Sigmoid colon (tissue), 7 donors: ENCODE data around the gene FAM13A. TPM values are rescaled to one million over a fixed set of nuclear protein-coding genes. Genes with fewer than 3 reads are reported as not detected.
A peak's percentile ranks its signal among the peaks of the same experiment; 100 is the strongest.

ENCODE experiments used
- DNase-seq: peaks from one replicate; pipeline ENCODE4 v3.0.0-alpha.2; 2019
- H3K27ac ChIP-seq, 4 donors: fragments of 200-600 bp; sonication (generic); one replicate each; pipeline ENCODE4 v1.5.1; 2016 to 2019; ENCODE audit warnings: mild to moderate bottlenecking in 1 of 4
- H3K27me3 ChIP-seq, 3 donors: fragments of 200-600 bp; sonication (generic); one replicate each; pipeline ENCODE4 v1.5.1; 2019; ENCODE audit warnings: mild to moderate bottlenecking in 1 of 3
- H3K36me3 ChIP-seq, 4 donors: fragments of 200-600 bp; sonication (generic); one replicate each; pipeline ENCODE4 v1.5.1; 2016 to 2019
- H3K4me1 ChIP-seq, 4 donors: fragments of 200-600 bp; sonication (generic); one replicate each; pipeline ENCODE4 v1.5.1; 2017 to 2019
- H3K4me3 ChIP-seq, 4 donors: fragments of 200-600 bp; sonication (generic); one replicate each; pipeline ENCODE4 v1.5.1; 2017 to 2019; ENCODE audit warnings: mild to moderate bottlenecking in 2 of 4, moderate library complexity in 1 of 4
- H3K9me3 ChIP-seq, 4 donors: fragments of 200-600 bp in 3 of 4; sonication (generic) in 3 of 4; one replicate each; pipeline versions ENCODE4 v1.5.1 to v1.6.1; 2013 to 2019
- CTCF ChIP-seq, 4 experiments: fragments of 450-650 bp in 3 of 4; fragments of 200-600 bp in 1 of 4; IDR thresholded peaks; one replicate each; pipeline ENCODE4 v1.5.1; 2016 to 2019; ENCODE audit warnings: antibody characterized with exemption in 4 of 4, mild to moderate bottlenecking in 3 of 4, moderate library complexity in 2 of 4
- EP300 ChIP-seq, 4 donors: sonication (generic); formaldehyde crosslinking; IDR thresholded peaks; one replicate each; pipeline ENCODE4 v1.6.1; 2017; ENCODE audit warnings: antibody characterized with exemption in 4 of 4
- POLR2A ChIP-seq, 2 donors: fragments of 450-650 bp; IDR thresholded peaks; one replicate each; pipeline ENCODE4 v1.6.1; 2016; ENCODE audit warnings: antibody characterized with exemption in 2 of 2, mild to moderate bottlenecking in 2 of 2, moderate library complexity in 2 of 2
- POLR2AphosphoS5 ChIP-seq, 4 donors: sonication (generic); formaldehyde crosslinking; IDR thresholded peaks; one replicate each; pipeline ENCODE4 v1.6.1; 2017; ENCODE audit warnings: antibody characterized with exemption in 4 of 4
- WGBS, 2 donors: extraction: QIAGEN DNeasy Blood & Tissue Kit; methylation state at CpG; one replicate each; pipeline ENCODE4 v1.1.7; 2013; 5-methylcytosine and 5-hydroxymethylcytosine counted together
- intact Hi-C: fragments of 100-400 bp; cut with DNase I; formaldehyde crosslinking; loops from one replicate; pipeline ENCODE4 v1.15.1; 2023
- polyA plus RNA-seq, 3 donors: library from polyadenylated mRNA; stranded (reverse); fragments of 200-250 nt; gene quantifications; one replicate each; pipeline ENCODE4 v1.2.3, GENCODE V29; 2013
- total RNA-seq, 4 donors: library from RNA; depleted of rRNA; stranded (reverse); fragments of >200 nt; gene quantifications; one replicate each; pipeline ENCODE4 v1.1.0, GENCODE V29; 2016
- donor health status: healthy with polysubstance abuse.
- donor health status: Bipolar disorder and iron deficiency.
- donor health status: healthy.

The FAM13A gene
- total and polyA plus RNA-seq, 7 donors, result 9.9 to 49.7 (median 41.1) TPM

- Histone ChIP-seq H3K4me3 (no peak overlapping the region), H3K27ac (no peak overlapping the region), H3K4me1 (no peaks in the 10 kb centered on the region), H3K36me3 (no peaks in the 10 kb centered on the region), H3K27me3 (no peaks in the 10 kb centered on the region), H3K9me3 (no peaks in the 10 kb centered on the region)
- 92 to 96% methylated on average over 4 of the region's 4 CpGs for WGBS, 2 donors
- intact Hi-C loops, result no loop called here
- TF ChIP-seq EP300 (IDR thresholded peaks at IDR 0.05) (no peak), POLR2A (IDR thresholded peaks at IDR 0.05) (no peak), CTCF (IDR thresholded peaks at IDR 0.05) (no peak), POLR2AphosphoS5 (IDR thresholded peaks at IDR 0.05) (no peak)
- DNase-seq, result no peak
Observed at GRCh38 chr4:88841635-88842034, 215.3 kb downstream of the FAM13A start.

- intact Hi-C loops, result no loop called here
- Histone ChIP-seq H3K4me1 (no peaks in the 10 kb centered on the region), H3K36me3 (no peaks in the 10 kb centered on the region), H3K9me3 (no peaks in the 10 kb centered on the region), H3K27me3 (no peaks in the 10 kb centered on the region), H3K27ac (no peak overlapping the region), H3K4me3 (no peak overlapping the region)
- DNase-seq, result no peak
- TF ChIP-seq POLR2AphosphoS5 (IDR thresholded peaks at IDR 0.05), result no peak
- no peak for TF ChIP-seq POLR2A (IDR thresholded peaks at IDR 0.05)
- TF ChIP-seq CTCF (IDR thresholded peaks at IDR 0.05), result no peak
- TF ChIP-seq EP300 (IDR thresholded peaks at IDR 0.05), result no peak
Observed at GRCh38 chr4:88836216-88836615, 220.8 kb downstream of the FAM13A start.

GRCh38 chr4:88831031-88831430, 226.0 kb downstream of the FAM13A start:
- no peaks in the 10 kb centered on the region for H3K27me3 ChIP-seq
- DNase-seq, result no peak
- H3K4me3 ChIP-seq, result no peak overlapping the region
- intact Hi-C loops, result no loop called here
- WGBS, 2 donors, result 10 to 55% methylated on average over 4 of the region's 4 CpGs
- peak overlapping the region in 2 of 4 donors; percentile 13 to 15 for H3K27ac ChIP-seq
- H3K9me3 ChIP-seq, result no peaks in the 10 kb centered on the region
- H3K36me3 ChIP-seq, result no peaks in the 10 kb centered on the region
- TF ChIP-seq POLR2A (IDR thresholded peaks at IDR 0.05) (no peak), POLR2AphosphoS5 (IDR thresholded peaks at IDR 0.05) (no peak), EP300 (IDR thresholded peaks at IDR 0.05) (no peak), CTCF (IDR thresholded peaks at IDR 0.05) (no peak)
- H3K4me1 ChIP-seq, result no peaks in the 10 kb centered on the region

GRCh38 chr4:88830598-88830997, 226.4 kb downstream of the FAM13A start:
- intact Hi-C loops, result no loop called here
- Histone ChIP-seq H3K9me3 (no peaks in the 10 kb centered on the region), H3K4me3 (no peak overlapping the region), H3K27ac (peak overlapping the region in 3 of 4 donors; percentile 13 to 30 (median 15)), H3K27me3 (no peaks in the 10 kb centered on the region), H3K4me1 (no peaks in the 10 kb centered on the region), H3K36me3 (no peaks in the 10 kb centered on the region)
- 59 to 62% methylated on average over 2 of the region's 2 CpGs for WGBS, 2 donors
- no peak for DNase-seq
- no peak for TF ChIP-seq POLR2A (IDR thresholded peaks at IDR 0.05)
- TF ChIP-seq CTCF (IDR thresholded peaks at IDR 0.05), result no peak
- TF ChIP-seq POLR2AphosphoS5 (IDR thresholded peaks at IDR 0.05), result no peak

GRCh38 chr4:88828842-88829571, 228.0 kb downstream of the FAM13A start:
- TF ChIP-seq EP300 (IDR thresholded peaks at IDR 0.05) (no peak), POLR2AphosphoS5 (IDR thresholded peaks at IDR 0.05) (peak in 2 of 4 donors; percentile 17 to 37)
- Histone ChIP-seq H3K27ac (peak overlapping the region in 1 of 4 donors; percentile 28), H3K4me3 (no peak overlapping the region), H3K9me3 (no peaks in the 10 kb centered on the region), H3K4me1 (peaks cover 0 to 4% (median 0%) of the 10 kb centered on the region in 4 donors), H3K27me3 (no peaks in the 10 kb centered on the region), H3K36me3 (no peaks in the 10 kb centered on the region)
- DNase-seq, result no peak
- intact Hi-C loops, result no loop called here
- WGBS, 2 donors, result 63 to 78% methylated on average over 1 of the region's 1 CpG
